Endothelial cell of umbilical vein (primary cell): Measurements from ENCODE around the gene TTBK1. TPM values are rescaled to one million over a fixed set of nuclear protein-coding genes. Genes with fewer than 3 reads are reported as not detected.

ENCODE experiments used
- BruUV-seq: library from RNA; stranded (reverse); fragments of 400-500 nt; replicated peaks from 2 replicates; lab custom pipeline; 2021; lab: Mats Ljungman, UMichigan
- CTCF ChIA-PET: fragments of 300-600, 350-600 bp; sonication (Branson Sonifier 250); formaldehyde crosslinking; loops from one replicate; lab custom pipeline; 2021; ENCODE audit warnings: antibody characterized with exemption, inconsistent platforms; lab: Charles Lee
- POLR2A ChIA-PET: fragments of 300-600, 350-600 bp; sonication (Branson Sonifier 250); formaldehyde crosslinking; loops from one replicate; lab custom pipeline; 2021; ENCODE audit warnings: antibody characterized with exemption, inconsistent platforms; lab: Charles Lee
- DNase-seq: peaks from one replicate; pipeline ENCODE4 v3.0.0-alpha.2; 2011; ENCODE audit warnings: low read depth, low spot score
- FAIRE-seq: peaks from 2 replicates; lab custom pipeline; 2011; peaks lifted over from hg19 to GRCh38; lab: Jason Lieb, UNC
- H2AFZ ChIP-seq: 2 replicates; pipeline ENCODE4 v1.6.0; 2012; ENCODE audit warnings: low read depth, low read length, control low read depth, inconsistent platforms
- H3K27ac ChIP-seq: 2 replicates; pipeline ENCODE4 v1.5.1; 2011; ENCODE audit warnings: low read depth, mild to moderate bottlenecking, control low read depth, low read length, moderate library complexity; ENCODE audit not compliant: insufficient read depth
- H3K27me3 ChIP-seq, 2 experiments: 2 replicates each; pipeline versions ENCODE4 v1.6.0 to v1.6.1; 2011; ENCODE audit warnings: low read length in 2 of 2, mixed read lengths in 1 of 2; ENCODE audit not compliant: control insufficient read depth in 2 of 2, insufficient read depth in 2 of 2
- H3K36me3 ChIP-seq, 2 experiments: 2 replicates in 1 of 2; 3 replicates in 1 of 2; pipeline ENCODE4 v1.5.1; 2011; ENCODE audit warnings: low read length in 2 of 2, mild to moderate bottlenecking in 1 of 2, moderate library complexity in 1 of 2; ENCODE audit not compliant: control insufficient read depth in 2 of 2, insufficient read depth in 2 of 2; ENCODE audit errors: extremely low read depth in 1 of 2
- H3K4me1 ChIP-seq: 3 replicates; pipeline ENCODE4 v1.5.1; 2011; ENCODE audit warnings: mild to moderate bottlenecking, low read length; ENCODE audit not compliant: control insufficient read depth, insufficient read depth; ENCODE audit errors: extremely low read depth
- H3K4me2 ChIP-seq: 2 replicates; pipeline ENCODE4 v1.6.1; 2011; ENCODE audit warnings: low read length, control low read depth, mixed read lengths; ENCODE audit not compliant: insufficient read depth
- H3K4me3 ChIP-seq, 3 experiments: fragments of 200-600 bp in 1 of 3; sonication (generic), shearing (Covaris generic) in 1 of 3; replicated peaks in 1 of 3; 2 replicates each; pipeline ENCODE4 v1.5.1; 2011 to 2016; ENCODE audit warnings: control low read depth in 3 of 3, low read length in 3 of 3, mild to moderate bottlenecking in 2 of 3, inconsistent platforms in 1 of 3, low read depth in 1 of 3, moderate library complexity in 1 of 3; ENCODE audit not compliant: insufficient read depth in 1 of 3
- H3K79me2 ChIP-seq: 2 replicates; pipeline ENCODE4 v1.6.0; 2012; ENCODE audit warnings: low read length, inconsistent platforms; ENCODE audit not compliant: control insufficient read depth, insufficient read depth
- H3K9ac ChIP-seq: replicated peaks from 2 replicates; pipeline ENCODE3; 2011; ENCODE audit warnings: low read length, control low read depth; ENCODE audit not compliant: insufficient read depth; ENCODE audit errors: extremely low read depth
- H3K9me1 ChIP-seq: replicated peaks from 3 replicates; pipeline ENCODE4 v1.6.0; 2011; ENCODE audit warnings: mild to moderate bottlenecking, low read length; ENCODE audit not compliant: control insufficient read depth, insufficient read depth; ENCODE audit errors: extremely low read depth
- H3K9me3 ChIP-seq: replicated peaks from 2 replicates; pipeline ENCODE4 v1.5.1; 2012; ENCODE audit warnings: low read length, inconsistent platforms; ENCODE audit not compliant: control insufficient read depth, insufficient read depth
- H4K20me1 ChIP-seq: replicated peaks from 2 replicates; pipeline ENCODE3; 2011; ENCODE audit warnings: mild to moderate bottlenecking, low read length; ENCODE audit not compliant: control insufficient read depth, insufficient read depth; ENCODE audit errors: extremely low read depth
- EZH2 ChIP-seq: IDR thresholded peaks from 2 replicates; pipeline ENCODE4 v1.6.1; 2012; ENCODE audit warnings: borderline replicate concordance, low read depth, mild to moderate bottlenecking, moderate library complexity, low read length, inconsistent platforms; ENCODE audit not compliant: severe bottlenecking
- FOS ChIP-seq: IDR thresholded peaks from 2 replicates; pipeline ENCODE4 v1.6.1; 2011; ENCODE audit warnings: mild to moderate bottlenecking, low read length, moderate library complexity, borderline replicate concordance; ENCODE audit not compliant: insufficient read depth
- GATA2 ChIP-seq: IDR thresholded peaks from 2 replicates; pipeline ENCODE4 v1.7.0; 2011; ENCODE audit warnings: low read depth, mild to moderate bottlenecking, moderate library complexity, mixed read lengths, low read length; ENCODE audit not compliant: insufficient read length, insufficient read depth
- JUN ChIP-seq: IDR thresholded peaks from 2 replicates; pipeline ENCODE4 v1.6.1; 2011; ENCODE audit warnings: borderline replicate concordance, low read depth; ENCODE audit not compliant: insufficient read length, insufficient read depth
- MYC ChIP-seq: IDR thresholded peaks from one replicate; pipeline ENCODE4 v1.6.1; 2011; ENCODE audit warnings: mild to moderate bottlenecking, low read depth, low read length
- POLR2A ChIP-seq: IDR thresholded peaks from 2 replicates; pipeline ENCODE4 v1.6.1; 2012; ENCODE audit warnings: low read depth, mild to moderate bottlenecking, control low read depth, low read length
- POLR2AphosphoS5 ChIP-seq: IDR thresholded peaks from 2 replicates; pipeline ENCODE4 v1.6.1; 2012; ENCODE audit warnings: low read depth, mild to moderate bottlenecking, control low read depth, low read length, moderate library complexity; ENCODE audit not compliant: insufficient read depth
- dilution Hi-C: fragments of 300-500 bp; cut with MboI; formaldehyde crosslinking; loops from one replicate; pipeline ENCODE4 v1.15.0; 2019; ENCODE audit warnings: low sequenced_read_pairs; ENCODE audit not compliant: extremely low pct_ligation_motif_present
- intact Hi-C: fragments of 100-400 bp; cut with micrococcal nuclease; formaldehyde crosslinking; loops from one replicate; pipeline ENCODE4 v1.10.0; 2022
- polyA plus RNA-seq, 4 experiments: library from polyadenylated mRNA; depleted of rRNA in 3 of 4; stranded (reverse) in 3 of 4; unstranded in 1 of 4; fragments of >200 nt; gene quantifications; 2 replicates each; pipeline versions ENCODE4 v1.2.1 to v1.2.3, GENCODE V29; 2011 to 2012; ENCODE audit warnings: missing spikeins in 1 of 4
- total RNA-seq: library from RNA; stranded (reverse); gene quantifications from 2 replicates; pipeline ENCODE4 v1.2.3, GENCODE V29; 2021
- TF ChIP-seq, protein P1 (sequence below): IDR thresholded peaks from 2 replicates; pipeline ENCODE4 v1.6.1; 2011; ENCODE audit not compliant: insufficient read depth, insufficient read length
- TF ChIP-seq, protein P2 (sequence below), 2 donors: IDR thresholded peaks; 1 replicate in 1 of 2; 2 replicates in 1 of 2; pipeline ENCODE4 v1.5.1; 2011; ENCODE audit warnings: low read length in 2 of 2, mild to moderate bottlenecking in 2 of 2, moderate library complexity in 2 of 2, control low read depth in 1 of 2, inconsistent platforms in 1 of 2, low read depth in 1 of 2; ENCODE audit not compliant: insufficient read depth in 1 of 2; ENCODE audit errors: extremely low read depth in 1 of 2

TTBK1 gene
- total and polyA plus RNA-seq, 2 donors (not counting 3 experiments of a cell fraction or from before 2014, with no cell fraction given): 0.06 TPM; not detected in 1

DNA sequence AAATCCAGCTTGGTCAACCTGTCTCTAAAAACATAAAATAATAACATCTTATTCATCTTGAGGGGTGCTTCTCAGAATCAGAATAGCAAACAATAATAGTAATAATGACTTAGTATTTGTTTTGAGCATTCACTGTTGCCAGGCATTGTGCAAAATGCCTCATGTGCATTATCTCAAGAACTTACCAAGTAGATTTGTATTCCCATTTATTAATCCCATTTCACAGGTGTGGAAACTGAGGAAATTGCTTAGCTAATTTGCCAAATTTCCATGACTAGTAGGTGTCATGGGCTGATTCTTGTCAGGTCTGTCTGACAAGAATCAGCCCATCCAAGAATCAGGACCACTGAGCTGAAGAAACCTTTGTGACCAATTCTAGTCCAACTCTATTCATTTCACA, 5.5 kb downstream of the TTBK1 start:
- no peak overlapping the region for H3K27ac ChIP-seq
- FAIRE-seq (no peak), DNase-seq (no peak)
- no peaks in the 10 kb centered on the region for H3K9me3 ChIP-seq
- H3K4me2 ChIP-seq: no peak overlapping the region
- intact Hi-C loops: loop anchor here (5.0 kb wide), 1 partner anchor 76 kb away; the partner anchor contains the start of gene SRF
- TF ChIP-seq, protein P1, sequence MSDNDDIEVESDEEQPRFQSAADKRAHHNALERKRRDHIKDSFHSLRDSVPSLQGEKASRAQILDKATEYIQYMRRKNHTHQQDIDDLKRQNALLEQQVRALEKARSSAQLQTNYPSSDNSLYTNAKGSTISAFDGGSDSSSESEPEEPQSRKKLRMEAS: no peak
- TF ChIP-seq, protein P2, sequence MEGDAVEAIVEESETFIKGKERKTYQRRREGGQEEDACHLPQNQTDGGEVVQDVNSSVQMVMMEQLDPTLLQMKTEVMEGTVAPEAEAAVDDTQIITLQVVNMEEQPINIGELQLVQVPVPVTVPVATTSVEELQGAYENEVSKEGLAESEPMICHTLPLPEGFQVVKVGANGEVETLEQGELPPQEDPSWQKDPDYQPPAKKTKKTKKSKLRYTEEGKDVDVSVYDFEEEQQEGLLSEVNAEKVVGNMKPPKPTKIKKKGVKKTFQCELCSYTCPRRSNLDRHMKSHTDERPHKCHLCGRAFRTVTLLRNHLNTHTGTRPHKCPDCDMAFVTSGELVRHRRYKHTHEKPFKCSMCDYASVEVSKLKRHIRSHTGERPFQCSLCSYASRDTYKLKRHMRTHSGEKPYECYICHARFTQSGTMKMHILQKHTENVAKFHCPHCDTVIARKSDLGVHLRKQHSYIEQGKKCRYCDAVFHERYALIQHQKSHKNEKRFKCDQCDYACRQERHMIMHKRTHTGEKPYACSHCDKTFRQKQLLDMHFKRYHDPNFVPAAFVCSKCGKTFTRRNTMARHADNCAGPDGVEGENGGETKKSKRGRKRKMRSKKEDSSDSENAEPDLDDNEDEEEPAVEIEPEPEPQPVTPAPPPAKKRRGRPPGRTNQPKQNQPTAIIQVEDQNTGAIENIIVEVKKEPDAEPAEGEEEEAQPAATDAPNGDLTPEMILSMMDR (IDR thresholded peaks at IDR 0.05; ENCODE audit: extremely low read depth in 1 of 2, insufficient read depth in 1 of 2, low read depth in 1 of 2, low read length in 2 of 2): no peak
- TF ChIP-seq POLR2A: no peak
- no peak for TF ChIP-seq EZH2
- no peak for TF ChIP-seq FOS
- TF ChIP-seq JUN: no peak
- no peak for TF ChIP-seq POLR2AphosphoS5
- no peak for TF ChIP-seq MYC
- TF ChIP-seq GATA2: no peak
- H4K20me1 ChIP-seq: no peaks in the 10 kb centered on the region
- no peak overlapping the region for H2AFZ ChIP-seq
- H3K4me1 ChIP-seq: peaks cover 4% of the 10 kb centered on the region
- no peaks in the 10 kb centered on the region for H3K9me1 ChIP-seq
- H3K9ac ChIP-seq: no peak overlapping the region
- ChIA-PET POLR2A (no interaction called here), CTCF (interaction anchor here (1.5 to 4.0 kb wide), 2 partner anchors 19 to 86 kb away, joined by 3 to 26 read pairs; partner anchors contain the start of gene DNPH1)
- H3K4me3 ChIP-seq: no peak overlapping the region
- H3K79me2 ChIP-seq: no peaks in the 10 kb centered on the region
- H3K36me3 ChIP-seq: no peaks in the 10 kb centered on the region
- peaks cover 22 to 40% of the 10 kb centered on the region in 2 experiments for H3K27me3 ChIP-seq
- no TSS peak for BruUV-seq
- dilution Hi-C loops: no loop called here
